Neutrophil (primary cell): Measurements from ENCODE around the gene LPP.

Experiments
- H3K27ac ChIP-seq: fragments of 200-600 bp; sonication (generic); 2 replicates; pipeline ENCODE4 v1.5.1; 2016; ENCODE audit warnings: mild to moderate bottlenecking, moderate library complexity
- H3K27me3 ChIP-seq: fragments of 200-600 bp; sonication (generic); 2 replicates; pipeline ENCODE4 v1.6.0; 2016; ENCODE audit warnings: mild to moderate bottlenecking
- H3K36me3 ChIP-seq: fragments of 200-600 bp; sonication (generic); 2 replicates; pipeline ENCODE4 v1.5.1; 2017
- H3K4me1 ChIP-seq, 2 experiments: fragments of 200-600 bp in 1 of 2; sonication (generic) in 1 of 2; 1 replicate in 1 of 2; 2 replicates in 1 of 2; pipeline versions ENCODE4 v1.5.1 to v1.6.1; 2013 to 2016; ENCODE audit warnings: low read depth in 1 of 2, low read length in 1 of 2, mild to moderate bottlenecking in 1 of 2, moderate library complexity in 1 of 2; ENCODE audit not compliant: control insufficient read depth in 1 of 2, insufficient read depth in 1 of 2
- H3K4me3 ChIP-seq, 2 experiments: fragments of 200-600 bp in 1 of 2; sonication (generic) in 1 of 2; 1 replicate in 1 of 2; 2 replicates in 1 of 2; pipeline ENCODE4 v1.5.1; 2013 to 2016; ENCODE audit warnings: low read depth in 1 of 2, low read length in 1 of 2, mild to moderate bottlenecking in 1 of 2, moderate library complexity in 1 of 2
- H3K9me3 ChIP-seq: fragments of 200-600 bp; sonication (generic); 2 replicates; pipeline ENCODE4 v1.5.1; 2016
- CTCF ChIP-seq: fragments of 200-600 bp; sonication (generic); IDR thresholded peaks from 2 replicates; pipeline ENCODE4 v1.5.1; 2016; ENCODE audit warnings: antibody characterized with exemption

The LPP gene

GRCh38 chr3:188352196-188352927 lies 198.4 kb downstream of the LPP start:
- no peak overlapping the region for H3K4me3 ChIP-seq
- TF ChIP-seq CTCF: no peak
- no peaks in the 10 kb centered on the region for H3K36me3 ChIP-seq
- H3K4me1 ChIP-seq: peaks cover 7 to 12% of the 10 kb centered on the region in 2 experiments
- H3K27ac ChIP-seq: no peak overlapping the region
- H3K27me3 ChIP-seq: no peaks in the 10 kb centered on the region
- no peaks in the 10 kb centered on the region for H3K9me3 ChIP-seq

DNA sequence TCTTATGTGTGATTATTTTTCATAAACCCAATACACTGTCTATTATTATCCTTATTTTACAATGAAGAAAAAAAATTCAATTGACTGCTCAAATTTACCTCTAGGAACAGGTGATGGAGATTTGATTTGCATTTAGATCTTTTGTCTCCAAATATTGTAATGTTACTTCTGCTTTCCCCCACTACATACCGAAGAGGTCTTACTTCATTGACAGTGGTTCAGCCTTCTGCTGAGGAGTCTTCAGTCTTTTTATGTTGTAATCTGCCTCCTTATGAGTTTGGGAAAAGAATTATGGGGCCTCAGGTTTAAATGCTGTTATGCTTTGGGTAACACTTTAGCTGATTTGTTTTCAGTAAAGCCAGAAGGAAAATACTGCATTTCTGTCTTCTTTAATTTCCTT lies 199.5 kb downstream of the LPP start:
- no peak for TF ChIP-seq CTCF
- H3K4me3 ChIP-seq: no peak overlapping the region
- no peak overlapping the region for H3K27ac ChIP-seq
- peaks cover 7 to 16% of the 10 kb centered on the region in 2 experiments for H3K4me1 ChIP-seq
- no peaks in the 10 kb centered on the region for H3K27me3 ChIP-seq
- no peaks in the 10 kb centered on the region for H3K9me3 ChIP-seq
- H3K36me3 ChIP-seq: no peaks in the 10 kb centered on the region

DNA sequence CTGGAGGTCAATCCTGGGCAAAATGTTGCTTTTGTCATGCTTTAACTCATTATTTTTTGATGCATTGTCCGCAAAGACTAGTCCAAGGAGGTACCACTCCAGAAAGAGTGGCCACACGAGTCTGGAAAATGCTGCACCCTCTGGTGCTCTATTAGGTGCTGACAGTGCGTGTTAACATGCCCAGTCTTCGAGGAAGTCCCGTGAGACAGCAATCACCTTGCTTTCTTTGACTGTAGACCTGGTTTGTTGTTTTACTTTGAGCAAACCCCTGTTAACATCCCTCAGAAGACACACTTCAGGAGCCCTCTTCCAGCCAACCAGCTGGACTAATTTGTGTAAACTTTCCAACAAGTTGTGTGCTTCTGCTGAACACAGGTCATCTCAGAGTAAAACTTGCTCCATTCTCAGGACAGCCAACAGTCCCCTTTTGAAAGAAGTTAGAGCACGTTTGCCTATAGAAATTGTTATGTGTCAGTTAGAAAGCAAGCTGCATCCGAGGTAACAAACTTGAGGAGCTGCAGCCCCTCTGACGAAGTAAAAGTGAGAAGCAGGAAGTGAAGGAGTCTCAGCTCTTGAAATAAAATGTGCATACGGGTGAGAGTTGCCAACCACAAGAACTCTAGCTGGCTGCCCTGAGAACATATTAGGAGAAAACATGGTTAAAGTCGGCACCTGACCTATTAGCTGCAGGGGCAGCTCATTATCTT lies 205.0 kb downstream of the LPP start:
- H3K9me3 ChIP-seq: no peaks in the 10 kb centered on the region
- peak overlapping the region; percentile 57 for H3K27ac ChIP-seq
- TF ChIP-seq CTCF: no peak
- H3K27me3 ChIP-seq: no peaks in the 10 kb centered on the region
- H3K4me3 ChIP-seq: peak overlapping the region; percentile 30 to 36
- H3K36me3 ChIP-seq: no peaks in the 10 kb centered on the region
- peaks cover 11 to 20% of the 10 kb centered on the region in 2 experiments for H3K4me1 ChIP-seq

DNA sequence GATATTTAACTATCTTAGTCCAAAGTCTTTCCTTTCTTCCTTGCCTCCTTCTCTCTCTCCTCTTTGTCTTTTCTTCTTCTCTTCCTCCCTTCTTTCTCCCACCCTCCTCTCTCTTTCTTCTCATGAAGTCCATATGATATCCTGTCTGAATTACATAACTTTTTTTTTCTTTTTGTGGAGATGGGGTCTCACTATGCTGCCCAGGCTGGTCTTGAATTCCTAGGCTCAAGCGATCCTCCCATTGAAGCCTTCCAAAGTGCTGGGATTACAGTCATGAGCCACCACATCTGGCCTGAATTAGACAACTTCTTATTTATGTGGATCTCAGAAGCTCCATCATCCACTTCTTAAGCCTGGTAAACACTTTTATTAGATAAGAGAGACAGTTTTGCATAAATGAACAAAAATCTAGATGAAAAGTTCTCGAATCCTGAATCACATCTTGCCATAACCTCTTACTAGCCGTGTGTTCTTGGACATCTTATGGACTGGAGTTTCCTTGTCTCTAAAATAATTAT lies 206.5 kb downstream of the LPP start:
- TF ChIP-seq CTCF: no peak
- Histone ChIP-seq H3K36me3 (no peaks in the 10 kb centered on the region), H3K9me3 (no peaks in the 10 kb centered on the region), H3K27me3 (no peaks in the 10 kb centered on the region), H3K4me3 (no peak overlapping the region), H3K4me1 (peaks cover 11 to 20% of the 10 kb centered on the region in 2 experiments), H3K27ac (no peak overlapping the region)

DNA sequence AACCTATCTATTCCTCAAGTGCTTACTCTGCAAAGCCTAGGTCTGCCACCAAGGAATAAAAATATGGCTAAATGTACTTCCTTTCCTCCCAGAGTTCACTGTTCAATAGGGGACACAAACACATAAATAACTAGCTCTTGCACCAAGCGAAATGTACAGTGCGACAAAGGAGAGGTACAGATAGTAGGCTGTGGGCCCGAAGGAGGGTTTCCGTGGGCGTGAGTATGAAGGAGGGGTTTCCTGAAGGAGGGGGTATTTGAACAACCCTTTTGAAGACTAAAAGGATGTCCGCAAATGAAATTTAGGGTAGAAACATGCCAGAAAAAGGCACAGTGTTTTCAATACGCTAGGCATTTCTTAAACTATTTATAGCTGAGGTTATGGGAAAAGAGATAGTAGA lies 207.9 kb downstream of the LPP start:
- H3K27me3 ChIP-seq: no peaks in the 10 kb centered on the region

More for the DNA sequence above, 207.9 kb downstream of the LPP start:
- no peak for TF ChIP-seq CTCF
- Histone ChIP-seq H3K4me3 (no peak overlapping the region), H3K9me3 (no peaks in the 10 kb centered on the region), H3K27ac (no peak overlapping the region), H3K36me3 (no peaks in the 10 kb centered on the region), H3K4me1 (peaks cover 11 to 20% of the 10 kb centered on the region in 2 experiments)
